GM19351 (cell line): ENCODE results near the gene MAP3K7CL.

Experiments
- ATAC-seq: cut with Tn5 transposase; IDR thresholded peaks from one replicate; pipeline ENCODE4 v1.9.1; 2021; ENCODE audit warnings: mild to moderate bottlenecking, moderate library complexity; ENCODE audit not compliant: unreplicated experiment

Gene MAP3K7CL

DNA sequence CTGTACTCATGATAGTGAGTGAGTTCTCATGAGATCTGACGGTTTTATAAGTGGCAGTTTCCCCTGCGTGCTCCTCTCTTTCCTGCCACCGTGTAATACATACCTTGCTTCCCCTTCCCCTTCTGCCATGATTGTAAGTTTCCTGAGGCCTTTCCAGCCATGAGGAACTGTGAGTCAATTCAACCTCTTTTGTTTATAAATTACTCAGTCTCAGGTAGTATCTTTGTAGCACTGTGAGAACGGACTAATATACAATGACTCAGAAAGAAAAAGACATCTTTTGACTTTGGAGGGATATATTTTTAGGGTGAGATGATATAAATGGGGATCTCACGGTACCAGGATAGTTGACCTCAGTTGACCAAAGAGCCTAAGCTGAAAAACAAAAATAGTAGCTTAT, 93.6 kb downstream of the MAP3K7CL start:
- peak; percentile 62 for ATAC-seq
